Measurements from ENCODE around the gene MESP2.

Gene MESP2, protein sequence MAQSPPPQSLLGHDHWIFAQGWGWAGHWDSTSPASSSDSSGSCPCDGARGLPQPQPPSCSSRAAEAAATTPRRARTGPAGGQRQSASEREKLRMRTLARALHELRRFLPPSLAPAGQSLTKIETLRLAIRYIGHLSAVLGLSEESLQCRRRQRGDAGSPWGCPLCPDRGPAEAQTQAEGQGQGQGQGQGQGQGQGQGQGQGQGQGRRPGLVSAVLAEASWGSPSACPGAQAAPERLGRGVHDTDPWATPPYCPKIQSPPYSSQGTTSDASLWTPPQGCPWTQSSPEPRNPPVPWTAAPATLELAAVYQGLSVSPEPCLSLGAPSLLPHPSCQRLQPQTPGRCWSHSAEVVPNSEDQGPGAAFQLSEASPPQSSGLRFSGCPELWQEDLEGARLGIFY

GRCh38 chr15:89776274-89777072, at the start of gene MESP2:
Gene MESP2, plus strand, starts transcription at chr15:89776332. Its CDS starts 26 bp downstream, at chr15:89776358.
- peak; percentile 93 for DNase-seq (ENCODE audit: low spot score)

DNA sequence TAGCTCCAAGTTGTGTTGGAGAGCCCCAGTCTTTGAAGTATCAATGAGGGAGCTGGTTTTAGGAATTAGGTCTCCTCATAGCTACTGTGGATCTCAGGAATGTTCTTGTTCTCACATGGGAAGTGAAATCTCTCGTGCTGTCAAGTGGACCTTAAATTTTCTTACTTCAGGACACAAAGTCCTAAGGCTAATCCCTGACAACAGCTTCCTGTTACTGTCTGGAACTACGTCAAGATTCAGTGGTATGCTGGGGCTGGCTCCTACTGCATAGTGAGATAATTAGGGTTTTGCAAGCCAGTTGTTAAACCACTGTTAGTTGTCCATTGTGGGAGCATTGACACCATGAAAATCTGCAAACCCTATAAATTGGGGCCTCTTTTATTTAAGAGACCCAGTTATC, 47.9 kb upstream of the MESP2 start:
- no peak for DNase-seq (ENCODE audit: low spot score)

GRCh38 chr15:89731275-89731674, 44.9 kb upstream of the MESP2 start:
- DNase-seq (ENCODE audit: low spot score), result no peak

- DNase-seq (ENCODE audit: low spot score), result no peak
Measured at GRCh38 chr15:89732451-89733172, 43.5 kb upstream of the MESP2 start.

GRCh38 chr15:89735773-89736172, 40.4 kb upstream of the MESP2 start:
- no peak for DNase-seq (ENCODE audit: low spot score)

DNA sequence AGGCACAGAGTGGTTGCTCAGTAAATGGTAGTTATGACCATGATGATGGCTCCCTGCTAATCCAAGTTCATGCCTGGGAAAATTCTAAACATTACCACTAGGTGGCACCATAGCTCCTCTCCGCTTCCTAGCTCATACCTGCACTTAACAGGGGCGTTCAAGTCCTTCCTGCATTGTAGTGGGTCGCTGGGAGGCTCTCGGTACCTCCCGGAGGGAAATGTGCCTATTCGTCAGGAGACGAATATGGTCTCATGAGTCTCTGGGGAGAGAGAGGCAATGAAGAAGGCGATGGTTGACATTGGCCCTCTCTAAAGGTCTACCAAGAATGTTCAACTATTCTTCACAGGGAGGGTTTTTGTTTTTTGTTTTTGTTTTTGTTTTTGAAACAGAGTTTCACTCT, 36.0 kb upstream of the MESP2 start:
- DNase-seq (ENCODE audit: low spot score), result peak; percentile 86

- no peak for DNase-seq (ENCODE audit: low spot score)
Measured at GRCh38 chr15:89743011-89743410, 33.1 kb upstream of the MESP2 start.

DNA sequence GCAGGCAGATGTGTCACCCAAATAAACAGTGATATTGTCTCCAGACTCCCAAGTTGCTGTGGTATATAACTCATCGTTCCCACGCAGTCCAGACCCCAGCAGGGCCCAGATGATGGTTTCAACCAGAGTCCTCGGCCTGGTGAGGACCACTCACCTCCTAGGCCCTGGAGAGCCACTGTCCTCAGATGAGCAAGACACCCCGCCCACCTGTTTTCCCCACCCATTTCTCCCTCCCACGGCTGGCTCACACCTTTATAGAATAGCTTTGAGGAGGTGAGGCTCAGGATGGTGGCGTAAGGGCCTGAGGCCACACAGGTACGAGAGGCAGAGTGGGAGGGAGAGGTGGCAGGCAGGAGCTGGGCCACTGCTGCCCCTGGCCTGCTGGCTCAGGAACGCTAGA, 32.5 kb upstream of the MESP2 start:
- DNase-seq (ENCODE audit: low spot score), result no peak

GRCh38 chr15:89745131-89745530, 31.0 kb upstream of the MESP2 start:
- DNase-seq (ENCODE audit: low spot score), result no peak

GRCh38 chr15:89745768-89746167, 30.4 kb upstream of the MESP2 start:
- DNase-seq (ENCODE audit: low spot score), result no peak

GRCh38 chr15:89746386-89746780, 29.7 kb upstream of the MESP2 start:
- DNase-seq (ENCODE audit: low spot score), result no peak

DNA sequence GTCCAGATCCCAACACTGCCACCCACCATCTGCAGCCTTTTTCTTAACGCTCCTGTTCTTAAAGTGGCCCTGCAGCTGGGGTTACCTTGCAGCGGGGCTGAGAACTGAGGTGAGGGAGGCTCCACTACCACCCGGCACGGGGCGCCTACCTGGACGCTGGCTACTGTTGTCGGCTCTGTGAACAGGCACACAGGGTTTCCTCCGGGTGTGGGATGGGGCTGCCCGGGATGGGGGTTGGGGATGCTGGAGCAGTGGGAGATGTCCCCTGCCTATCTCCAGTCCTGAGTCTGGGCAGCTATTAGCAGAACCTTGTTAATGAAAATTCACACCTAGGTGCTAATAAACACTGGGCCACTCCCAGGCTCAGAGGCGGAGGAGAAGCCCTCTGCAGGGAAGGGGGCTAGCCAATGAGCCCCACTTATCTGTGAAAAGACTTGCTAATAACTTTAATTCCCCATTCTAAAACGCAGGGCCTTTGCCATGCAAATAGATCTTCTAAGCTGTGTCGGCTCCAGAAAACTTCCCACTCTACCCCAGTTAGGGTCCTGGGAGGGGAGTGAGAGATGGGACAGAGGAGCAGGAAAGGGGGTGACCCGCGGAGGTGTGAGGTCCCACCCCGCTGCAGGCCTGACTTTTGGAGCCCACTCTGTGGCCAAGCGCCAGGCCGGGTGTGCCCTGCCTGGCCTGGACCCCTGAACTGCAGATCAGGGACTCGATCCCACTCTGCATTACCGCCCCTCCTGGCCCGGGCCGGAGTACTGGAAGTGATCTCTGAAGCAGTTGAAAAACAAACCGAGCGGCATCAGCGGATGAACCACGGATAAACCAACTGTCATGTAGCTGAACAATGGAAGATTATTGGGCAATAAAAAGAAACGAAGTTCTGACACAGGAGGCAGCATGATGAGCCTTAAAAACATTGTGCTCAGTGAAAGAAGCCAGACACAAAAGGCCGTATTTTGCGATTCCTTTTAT, 28.1 kb upstream of the MESP2 start:
- DNase-seq (ENCODE audit: low spot score), result no peak

DNA sequence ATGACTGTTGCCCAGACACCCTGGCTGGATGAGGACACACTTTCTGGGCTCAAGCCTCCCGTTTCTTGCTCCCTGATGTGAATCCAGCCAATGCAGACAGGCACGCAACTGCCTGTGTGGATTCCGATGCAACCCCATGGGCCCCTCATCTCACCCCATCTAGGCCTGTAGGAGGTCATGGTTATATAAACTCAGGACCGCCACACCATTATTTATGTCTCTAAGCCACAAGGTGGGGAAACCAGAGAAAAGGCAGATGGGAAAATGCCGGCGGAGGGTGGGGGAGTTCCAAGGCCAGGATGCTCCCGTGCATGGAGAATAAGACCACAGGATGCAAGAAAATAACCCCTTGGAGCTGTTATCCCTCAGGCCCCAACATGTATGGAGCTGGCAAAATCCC, 27.1 kb upstream of the MESP2 start:
- no peak for DNase-seq (ENCODE audit: low spot score)

DNA sequence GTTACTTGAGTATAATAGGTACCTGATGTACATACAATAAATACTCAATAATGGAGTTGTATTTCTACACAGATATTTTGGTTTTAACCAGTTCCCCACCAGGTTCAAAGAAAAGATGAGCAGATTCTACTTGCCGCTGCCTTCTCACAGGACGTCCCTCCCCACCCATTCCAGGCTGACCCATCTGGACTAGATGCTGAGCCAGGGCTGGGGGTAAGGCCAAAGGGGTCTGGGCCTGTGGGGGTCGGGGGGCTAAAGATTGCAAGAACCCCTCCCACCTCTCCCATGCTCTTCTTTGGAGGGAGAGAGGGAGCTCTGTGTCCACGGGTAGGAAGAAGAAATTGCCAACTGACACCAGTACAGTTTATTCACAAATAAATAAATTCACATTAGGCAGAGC, 26.6 kb upstream of the MESP2 start:
- DNase-seq (ENCODE audit: low spot score), result no peak

GRCh38 chr15:89749951-89750559, 26.1 kb upstream of the MESP2 start:
- DNase-seq (ENCODE audit: low spot score), result no peak

GRCh38 chr15:89750560-89751542, 25.3 kb upstream of the MESP2 start, which contains the start of gene MESP1:
Gene MESP1, minus strand, starts transcription at chr15:89751249. Its CDS starts 18 bp downstream, at chr15:89751231.
- DNase-seq (ENCODE audit: low spot score), result peak; percentile 98

DNA sequence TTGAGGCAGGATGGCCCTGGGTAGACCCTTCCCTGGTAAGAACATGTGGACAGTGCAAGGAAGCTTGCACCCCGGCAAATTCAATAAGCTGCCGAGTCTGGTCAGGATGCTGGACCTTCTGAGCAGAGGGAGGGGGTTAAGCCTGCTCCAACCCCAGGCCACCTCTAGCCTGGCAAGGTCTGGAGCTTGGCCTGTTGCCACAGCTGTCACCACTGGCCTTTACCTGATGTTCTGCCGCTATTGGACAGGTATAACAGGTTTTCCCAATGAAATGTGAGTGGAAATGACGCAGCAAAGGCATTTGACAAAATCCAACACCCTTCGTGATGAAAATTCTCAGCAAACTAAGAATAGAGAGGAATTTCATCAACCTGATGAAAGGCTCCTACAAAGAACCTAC, 24.4 kb upstream of the MESP2 start:
- DNase-seq (ENCODE audit: low spot score), result peak; percentile 42

DNA sequence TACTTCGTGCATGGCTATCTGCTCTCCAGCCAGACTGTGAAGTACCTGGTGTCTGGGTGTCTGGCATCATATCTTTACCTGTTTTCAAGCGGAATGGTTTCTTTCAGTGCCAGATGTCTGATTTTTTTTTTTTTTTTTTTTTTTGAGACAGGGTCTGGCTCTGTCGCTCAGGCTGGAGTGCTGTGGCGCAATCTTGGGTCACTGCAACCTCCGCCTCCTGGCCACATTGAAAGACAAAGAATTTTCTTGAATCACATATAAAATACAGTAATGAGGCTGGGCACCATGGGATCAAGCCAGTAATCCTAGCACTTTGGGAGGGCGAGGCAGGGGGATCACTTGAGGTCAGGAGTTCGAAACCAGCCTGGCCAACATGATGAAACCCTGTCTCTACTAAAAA, 22.3 kb upstream of the MESP2 start:
- no peak for DNase-seq (ENCODE audit: low spot score)

- DNase-seq (ENCODE audit: low spot score), result no peak
Measured at GRCh38 chr15:89754361-89755154, 21.6 kb upstream of the MESP2 start.
